NCI-H748 treated with DMSO at 0.1 percent for 48 hours (cell line): ENCODE data around the gene DHFR.

Experiments used
- DNase-seq: peaks from one replicate; lab custom pipeline; 2025; lab: John Stamatoyannopoulos, UW

DHFR gene

DNA sequence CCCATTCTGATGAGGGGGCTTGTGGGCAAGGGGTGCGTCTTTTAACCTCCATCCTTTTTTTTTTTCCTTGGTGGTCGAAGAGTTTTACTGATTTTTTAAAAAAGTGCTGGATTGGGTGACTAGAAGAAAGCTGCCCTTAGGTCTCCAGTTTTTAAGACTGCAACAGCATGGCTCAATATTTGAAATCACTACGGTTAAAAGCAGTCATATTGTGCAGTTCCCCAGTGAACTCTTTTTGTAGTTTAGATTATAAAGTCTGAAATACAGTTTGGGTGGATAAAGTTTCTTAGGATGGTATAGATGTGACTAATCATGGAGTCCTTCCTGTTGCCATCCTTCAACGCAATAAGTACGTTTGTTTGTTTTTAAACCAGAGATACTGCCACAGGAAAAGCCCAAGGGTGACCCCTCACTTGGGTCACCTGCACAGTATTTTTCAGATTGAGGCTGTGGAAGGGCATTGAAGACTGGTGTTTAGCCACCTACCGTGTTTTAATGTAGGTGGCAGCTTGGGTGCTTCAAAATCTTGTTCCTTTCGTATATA lies 520 bp upstream of the DHFR start:
- DNase-seq, result no peak

GRCh38 chr5:80654054-80654390 lies 761 bp downstream of the DHFR start:
- DNase-seq, result no peak

- DNase-seq, result no peak
Observed at GRCh38 chr5:80653502-80653901, 1.3 kb downstream of the DHFR start.

DNA sequence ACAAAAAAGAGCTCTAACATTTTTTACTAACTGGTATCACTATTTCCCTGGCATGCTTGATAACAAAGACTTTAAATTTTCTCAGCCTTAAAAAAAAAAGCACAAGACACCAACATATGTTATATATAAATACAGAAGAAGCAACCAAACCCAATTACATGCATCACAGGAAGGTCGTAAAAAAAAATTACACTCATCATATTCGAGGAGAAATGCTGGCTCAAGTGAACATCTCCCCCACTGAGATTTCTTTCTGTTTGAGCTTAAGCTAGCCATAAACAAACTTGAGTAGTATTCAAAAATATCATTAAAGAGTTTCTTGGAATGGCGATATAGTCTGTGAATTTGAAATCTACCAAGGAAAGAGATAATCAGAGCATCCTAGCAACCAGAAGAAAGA lies 7.9 kb downstream of the DHFR start:
- no peak for DNase-seq

- no peak for DNase-seq
Observed at GRCh38 chr5:80644900-80645299, 9.9 kb downstream of the DHFR start.

DNA sequence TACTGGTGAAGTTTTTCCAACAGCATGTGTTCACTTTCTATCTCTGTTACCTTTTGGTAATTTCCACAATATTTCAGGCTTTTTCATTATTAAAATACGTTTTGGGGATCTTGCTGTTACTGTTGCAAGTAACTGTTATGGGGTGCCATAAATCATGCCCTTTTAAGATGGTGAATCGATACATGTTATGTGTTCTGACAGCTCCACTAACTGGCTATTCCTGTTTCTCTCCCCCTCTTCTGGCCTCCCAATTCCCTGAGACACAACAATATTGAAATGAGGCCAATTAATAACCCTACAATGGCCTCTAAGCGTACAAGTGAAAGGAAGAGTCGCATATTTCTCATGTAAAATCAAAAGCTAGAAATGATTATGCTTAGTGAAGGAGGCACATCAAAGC lies 13.4 kb downstream of the DHFR start:
- no peak for DNase-seq

DNA sequence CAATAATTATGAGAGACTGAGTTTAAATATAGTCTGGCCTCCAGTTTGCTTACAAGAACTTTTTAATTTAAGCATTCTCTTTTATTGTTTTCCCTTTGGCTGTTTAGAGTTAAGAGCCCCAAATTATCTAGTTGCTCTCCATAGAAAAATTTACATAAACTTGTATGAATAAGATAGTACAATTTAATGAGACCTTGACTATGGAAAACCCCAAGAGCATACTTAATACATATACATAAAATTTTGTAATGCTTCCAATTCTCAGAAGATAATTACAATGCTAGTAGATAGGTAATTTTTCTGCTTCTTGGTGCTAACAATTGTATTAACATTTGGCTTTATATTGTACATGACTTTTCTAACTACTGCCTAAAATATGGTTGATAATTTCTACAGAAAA lies 20.6 kb downstream of the DHFR start:
- no peak for DNase-seq

GRCh38 chr5:80632700-80633099 lies 22.1 kb downstream of the DHFR start:
- no peak for DNase-seq

- no peak for DNase-seq
Observed at GRCh38 chr5:80631278-80632259, 23.2 kb downstream of the DHFR start.

DNA sequence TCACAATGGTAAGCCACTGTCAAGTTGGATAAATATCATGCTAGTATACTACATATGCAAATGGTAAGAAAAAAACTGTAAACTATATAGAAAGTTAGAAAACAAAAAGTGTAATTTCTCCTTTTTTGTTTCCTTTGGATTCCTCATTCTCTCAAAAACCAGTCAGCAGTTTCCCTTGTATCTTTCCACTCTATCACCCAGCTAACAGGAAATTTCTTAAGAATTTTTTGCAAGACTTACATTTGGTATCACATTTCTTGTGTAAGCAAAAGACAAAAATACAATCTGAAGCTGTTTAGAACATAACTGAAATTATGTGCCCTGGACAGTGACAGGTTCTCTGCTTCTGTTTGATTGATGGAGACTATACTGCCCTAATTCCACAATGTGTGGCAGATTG lies 25.5 kb downstream of the DHFR start:
- DNase-seq, result no peak

DNA sequence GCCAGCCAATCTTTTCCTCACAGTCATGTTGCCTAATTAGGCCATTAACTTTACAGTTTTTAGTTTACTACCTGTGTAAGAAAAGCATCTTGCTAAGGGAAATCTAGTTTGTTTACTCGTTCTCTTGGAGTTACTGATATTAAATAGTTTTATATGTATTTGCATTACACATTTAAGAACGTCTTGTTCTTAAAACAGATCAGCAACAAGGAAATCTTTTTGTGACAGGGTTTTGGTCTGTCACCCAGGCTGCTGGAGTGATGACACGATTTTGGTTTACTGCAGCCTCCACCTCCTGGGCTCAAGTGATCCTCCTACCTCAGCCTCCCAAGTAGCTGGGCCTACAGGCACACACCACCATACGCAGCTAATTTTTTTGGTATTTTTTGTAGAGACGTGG lies 29.6 kb downstream of the DHFR start:
- no peak for DNase-seq

DNA sequence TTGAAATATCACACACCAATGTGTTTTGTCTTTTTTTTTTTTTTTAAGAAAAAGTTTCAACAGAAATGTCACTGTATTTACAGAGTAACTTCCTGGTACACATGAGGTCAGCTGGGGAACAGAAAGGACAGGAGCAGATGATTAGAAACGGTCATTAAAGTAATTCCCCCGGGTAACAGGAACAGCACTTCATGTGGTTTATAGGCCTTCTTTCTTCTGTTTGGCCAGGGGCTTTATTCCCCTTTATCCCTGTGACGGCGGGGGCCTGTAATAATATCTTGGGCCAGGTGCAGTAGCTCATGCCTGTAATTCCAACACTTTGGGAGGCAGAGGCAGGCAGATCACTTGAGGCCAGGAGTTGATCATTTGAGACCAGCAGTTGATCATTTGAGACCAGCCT lies 30.8 kb downstream of the DHFR start:
- DNase-seq, result no peak

DNA sequence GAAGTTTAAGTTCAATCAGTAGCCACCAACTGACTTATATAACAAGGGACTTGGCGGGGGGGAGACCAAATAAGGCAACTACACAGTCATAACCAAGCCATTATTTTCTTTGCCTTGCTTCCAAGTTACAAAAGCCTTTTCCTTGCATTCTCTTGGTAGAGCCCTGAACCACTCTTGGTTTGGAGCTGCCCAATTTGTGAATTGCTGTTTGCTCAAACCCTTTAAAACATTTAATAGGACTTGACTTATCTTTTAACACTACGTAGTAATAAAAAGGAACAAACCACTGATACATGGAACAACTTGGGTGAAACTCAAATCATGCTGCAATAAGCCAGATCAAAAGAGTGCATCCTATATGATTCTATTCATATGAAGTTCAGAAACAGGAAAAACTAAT lies 32.0 kb downstream of the DHFR start:
- no peak for DNase-seq

GRCh38 chr5:80620211-80620610 lies 34.6 kb downstream of the DHFR start:
- no peak for DNase-seq

- no peak for DNase-seq
Observed at GRCh38 chr5:80619086-80619485, 35.7 kb downstream of the DHFR start.

DNA sequence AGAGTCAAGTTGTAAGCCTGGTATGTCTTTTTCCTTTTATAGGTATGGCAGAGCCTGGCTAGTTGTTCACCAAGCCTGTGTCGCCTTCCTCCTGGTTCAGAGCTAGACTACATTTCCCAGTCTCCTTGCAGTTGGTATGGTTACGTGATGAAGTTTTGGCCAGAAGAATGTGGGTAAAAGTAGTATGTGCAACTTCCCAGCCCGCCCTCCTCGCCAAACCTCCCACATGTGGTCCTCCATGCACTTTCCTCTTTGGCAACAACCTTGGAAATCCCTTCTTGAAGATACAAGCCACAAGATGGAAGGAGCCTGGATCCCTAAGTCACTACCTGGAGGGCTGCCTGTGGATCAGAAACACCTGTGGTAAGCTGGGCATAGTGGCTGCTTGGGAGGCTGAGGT lies 36.3 kb downstream of the DHFR start:
- no peak for DNase-seq

DNA sequence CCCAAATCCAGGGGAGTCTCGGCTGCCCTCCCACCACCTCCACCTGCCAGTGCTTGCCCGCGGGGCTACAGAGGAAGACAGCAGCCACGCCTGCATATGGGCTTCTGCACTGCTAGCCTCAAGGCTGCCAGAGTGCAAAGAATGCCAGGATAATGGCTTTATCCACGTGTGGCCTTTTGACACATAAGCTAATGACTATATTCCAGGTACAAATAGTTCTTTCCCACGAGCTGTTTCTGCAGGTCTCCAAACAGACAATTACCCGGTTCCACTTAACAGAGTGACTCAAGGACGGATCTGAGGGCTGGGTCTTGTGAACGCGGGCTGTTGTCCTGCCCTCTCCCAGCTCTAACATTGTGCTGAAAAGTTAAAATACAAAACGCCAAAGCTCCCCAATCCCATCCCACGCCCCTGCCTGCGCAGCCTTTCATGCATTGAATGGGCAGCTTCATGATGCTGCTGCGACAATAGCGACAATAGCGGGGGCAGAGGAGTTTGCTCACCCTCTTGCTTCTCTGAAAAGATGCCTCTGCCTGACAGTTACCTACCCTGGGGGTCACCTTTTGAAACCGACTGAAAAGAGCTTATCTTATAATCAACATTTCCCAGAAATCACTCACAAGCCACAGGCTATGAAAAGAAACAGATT lies 39.4 kb downstream of the DHFR start:
- DNase-seq, result no peak

DNA sequence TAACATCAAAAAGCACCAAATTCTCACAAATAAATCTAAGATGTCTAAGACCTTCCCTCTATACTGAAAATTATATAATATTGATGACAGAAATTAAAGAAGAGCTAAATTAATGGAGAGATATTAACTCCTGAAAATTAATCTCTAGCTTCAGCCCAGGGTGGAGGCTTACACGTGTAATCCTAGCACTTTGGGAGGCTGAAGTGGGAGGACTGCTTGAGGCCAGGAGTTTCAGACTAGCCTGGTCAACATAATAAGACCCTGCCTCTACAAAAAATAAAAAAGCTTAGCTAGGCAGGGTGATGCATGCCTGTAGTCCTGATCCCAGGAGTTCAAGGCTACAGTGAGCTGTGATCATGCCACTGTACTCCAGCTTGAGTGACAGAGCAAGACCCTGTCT lies 45.1 kb downstream of the DHFR start:
- DNase-seq, result no peak

- no peak for DNase-seq
Observed at GRCh38 chr5:80608731-80609130, 46.1 kb downstream of the DHFR start.

DNA sequence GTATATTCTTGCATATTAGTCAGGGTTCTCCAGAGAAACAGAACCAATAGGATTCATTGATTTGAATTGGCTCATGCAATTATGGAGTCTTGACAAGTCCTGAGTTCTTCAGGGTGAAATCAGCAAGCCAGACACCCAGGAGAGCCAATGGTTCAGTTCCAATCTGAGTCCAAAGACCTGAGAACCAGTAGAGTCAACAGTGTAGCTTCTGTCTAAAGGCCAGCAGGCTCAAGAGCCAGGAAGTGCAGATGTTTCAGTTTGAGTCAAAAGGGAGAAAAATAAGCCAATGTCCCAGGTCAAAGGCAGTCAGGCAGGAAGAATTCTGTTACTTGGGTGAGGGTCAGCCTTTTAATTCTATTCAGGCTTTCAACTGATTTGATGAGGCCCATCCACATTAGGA lies 47.0 kb downstream of the DHFR start:
- DNase-seq, result no peak

DNA sequence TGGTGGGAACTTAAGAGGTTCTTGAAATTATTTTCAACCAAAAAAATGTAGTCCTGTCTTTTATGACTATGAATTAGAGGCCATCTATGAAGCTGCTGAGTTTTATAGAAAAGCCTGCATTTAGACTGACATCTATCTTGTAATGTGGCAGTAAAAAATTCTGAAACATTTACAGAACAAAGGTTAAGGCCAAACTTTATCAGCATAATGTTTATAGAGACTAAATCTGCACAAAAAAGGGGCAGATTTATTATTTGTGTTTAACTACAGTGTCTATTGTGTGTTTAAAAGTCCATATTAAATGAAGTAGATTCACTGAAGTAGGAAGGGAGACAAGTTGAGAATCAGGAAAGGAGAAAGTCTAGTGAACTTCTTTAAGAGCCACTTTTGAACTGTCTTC lies 47.4 kb downstream of the DHFR start:
- DNase-seq, result no peak

- no peak for DNase-seq
Observed at GRCh38 chr5:80600943-80601693, 53.7 kb downstream of the DHFR start.

- no peak for DNase-seq
Observed at GRCh38 chr5:80597500-80597899, 57.3 kb downstream of the DHFR start.
